Calu3 (cell line): ENCODE results near the gene PRR9. TPM values are rescaled to one million over a fixed set of nuclear protein-coding genes. Genes with fewer than 3 reads are reported as not detected.
A peak's percentile ranks its signal among the peaks of the same experiment; 100 is the strongest.

Source experiments
- BruUV-seq: library from RNA; stranded (reverse); fragments of 400-500 nt; replicated peaks from 2 replicates; lab custom pipeline; 2021; lab: Mats Ljungman, UMichigan
- CTCF ChIA-PET: fragments of 300-600 bp; sonication (Branson Sonifier 250); formaldehyde crosslinking; loops from one replicate; lab custom pipeline; 2022; ENCODE audit warnings: antibody characterized with exemption; lab: Charles Lee
- DNase-seq: peaks from one replicate; pipeline ENCODE4 v3.0.0; 2022
- H3K27ac Mint-ChIP-seq: one replicate; pipeline ENCODE4 v1.8.0; 2022; ENCODE audit warnings: mixed read lengths; ENCODE audit not compliant: unreplicated experiment
- H3K27me3 Mint-ChIP-seq: one replicate; pipeline ENCODE4 v1.8.0; 2022; ENCODE audit warnings: mixed read lengths; ENCODE audit not compliant: unreplicated experiment
- H3K36me3 Mint-ChIP-seq: one replicate; pipeline ENCODE4 v1.8.0; 2022; ENCODE audit warnings: mild to moderate bottlenecking, moderate library complexity, mixed read lengths; ENCODE audit not compliant: insufficient read depth, unreplicated experiment
- H3K4me1 Mint-ChIP-seq: one replicate; pipeline ENCODE4 v1.8.0; 2022; ENCODE audit warnings: mild to moderate bottlenecking, low read depth, mixed read lengths; ENCODE audit not compliant: unreplicated experiment
- H3K4me3 Mint-ChIP-seq: one replicate; pipeline ENCODE4 v1.8.0; 2022; ENCODE audit warnings: mild to moderate bottlenecking, low read depth, moderate library complexity, mixed read lengths; ENCODE audit not compliant: unreplicated experiment
- H3K9me3 Mint-ChIP-seq: one replicate; pipeline ENCODE4 v1.8.0; 2022; ENCODE audit warnings: low read depth, mixed read lengths; ENCODE audit not compliant: unreplicated experiment
- CTCF ChIP-seq: fragments of 200-600 bp; IDR thresholded peaks from one replicate; pipeline ENCODE4 v1.8.0; 2022; ENCODE audit warnings: antibody characterized with exemption; ENCODE audit not compliant: unreplicated experiment
- intact Hi-C: fragments of 100-400 bp; cut with micrococcal nuclease; formaldehyde crosslinking; loops from one replicate; pipeline ENCODE4 v1.10.0; 2022; ENCODE audit not compliant: unreplicated experiment
- total RNA-seq: library from RNA; stranded (reverse); gene quantifications from 2 replicates; pipeline ENCODE4 v1.2.3, GENCODE V29; 2022

PRR9 gene
- total RNA-seq, 1 experiment from 2014 or later = not detected

GRCh38 chr1:153261281-153262069 lies 44.1 kb downstream of the PRR9 start:
- Mint-ChIP-seq H3K4me3 (peak overlapping the region; percentile 35), H3K27me3 (peaks cover 89% of the 10 kb centered on the region), H3K36me3 (no peaks in the 10 kb centered on the region), H3K27ac (no peak overlapping the region), H3K4me1 (no peaks in the 10 kb centered on the region), H3K9me3 (no peaks in the 10 kb centered on the region)
- BruUV-seq = no TSS peak
- no peak for TF ChIP-seq CTCF
- DNase-seq = peak; percentile 21
- CTCF ChIA-PET = interaction anchor here (0.6 kb wide), 1 partner anchor 24 kb away, joined by 3 read pairs; no protein-coding TSS in a partner anchor
- intact Hi-C loops = no loop called here

GRCh38 chr1:153262070-153262366 lies 44.6 kb downstream of the PRR9 start:
- H3K4me1 Mint-ChIP-seq = no peaks in the 10 kb centered on the region
- no peak for DNase-seq
- no peak overlapping the region for H3K27ac Mint-ChIP-seq
- BruUV-seq = no TSS peak
- intact Hi-C loops = no loop called here
- no peaks in the 10 kb centered on the region for H3K9me3 Mint-ChIP-seq
- H3K36me3 Mint-ChIP-seq = no peaks in the 10 kb centered on the region
- peak overlapping the region; percentile 35 for H3K4me3 Mint-ChIP-seq
- no peak for TF ChIP-seq CTCF
- CTCF ChIA-PET = interaction anchor here (0.6 kb wide), 1 partner anchor 299 kb away, joined by 3 read pairs; no protein-coding TSS in a partner anchor
- peaks cover 94% of the 10 kb centered on the region for H3K27me3 Mint-ChIP-seq

- TF ChIP-seq CTCF = no peak
- intact Hi-C loops = no loop called here
- no peak overlapping the region for H3K27ac Mint-ChIP-seq
- CTCF ChIA-PET = interaction anchor here (0.6 to 1.3 kb wide), 2 partner anchors 19 to 298 kb away, joined by 3 read pairs; no protein-coding TSS in a partner anchor
- no peaks in the 10 kb centered on the region for H3K36me3 Mint-ChIP-seq
- peaks cover 97% of the 10 kb centered on the region for H3K27me3 Mint-ChIP-seq
- no peaks in the 10 kb centered on the region for H3K4me1 Mint-ChIP-seq
- H3K4me3 Mint-ChIP-seq = no peak overlapping the region
- BruUV-seq = no TSS peak
- no peak for DNase-seq
- no peaks in the 10 kb centered on the region for H3K9me3 Mint-ChIP-seq
These were observed 45.2 kb downstream of the PRR9 start for GRCh38 chr1:153262462-153263157.

- H3K36me3 Mint-ChIP-seq = no peaks in the 10 kb centered on the region
- CTCF ChIA-PET = no interaction called here
- intact Hi-C loops = no loop called here
- no peak for TF ChIP-seq CTCF
- H3K9me3 Mint-ChIP-seq = no peaks in the 10 kb centered on the region
- DNase-seq = no peak
- H3K4me1 Mint-ChIP-seq = no peaks in the 10 kb centered on the region
- no peak overlapping the region for H3K27ac Mint-ChIP-seq
- no peak overlapping the region for H3K4me3 Mint-ChIP-seq
- no TSS peak for BruUV-seq
- peaks cover 97% of the 10 kb centered on the region for H3K27me3 Mint-ChIP-seq
These were observed 48.1 kb downstream of the PRR9 start for GRCh38 chr1:153265457-153265856.

Other genes starting within 250 kb of the PRR9 start
- not detected in 2 replicates for gene SPRR4, start 246.9 kb upstream of the PRR9 start, total RNA-seq
- gene SPRR1A, start 233.5 kb upstream of the PRR9 start, total RNA-seq = not detected in 2 replicates
- 6.2 and 26.7 TPM in 2 replicates for gene SPRR3, start 215.8 kb upstream of the PRR9 start, total RNA-seq
- gene SPRR1B, start 186.4 kb upstream of the PRR9 start, total RNA-seq = 3.1 TPM in 1 of 2 replicates, not detected in the other
- not detected in 2 replicates for gene SPRR2D, start 176.5 kb upstream of the PRR9 start, total RNA-seq
- not detected in 2 replicates for gene SPRR2A, start 160.1 kb upstream of the PRR9 start, total RNA-seq
- gene SPRR2B, start 146.0 kb upstream of the PRR9 start, total RNA-seq = not detected in 2 replicates
- gene SPRR2E, start 123.1 kb upstream of the PRR9 start, total RNA-seq = not detected in 2 replicates
- not detected in 2 replicates for gene SPRR2F, start 104.1 kb upstream of the PRR9 start, total RNA-seq
- gene SPRR2G, start 66.7 kb upstream of the PRR9 start, total RNA-seq = not detected in 2 replicates
- gene LELP1, start 14.2 kb upstream of the PRR9 start, total RNA-seq = not detected in 2 replicates
- gene LORICRIN, start 42.1 kb downstream of the PRR9 start, total RNA-seq = not detected in 2 replicates
- gene PGLYRP3, start 95.4 kb downstream of the PRR9 start, total RNA-seq = not detected in 2 replicates
- 0.38 TPM in 1 of 2 replicates, not detected in the other for gene PGLYRP4, start 131.3 kb downstream of the PRR9 start, total RNA-seq
- 5.0 and 10.6 TPM in 2 replicates for gene S100A9, start 140.3 kb downstream of the PRR9 start, total RNA-seq
- not detected in 2 replicates for gene S100A12, start 158.0 kb downstream of the PRR9 start, total RNA-seq
- not detected in 2 replicates for gene S100A8, start 173.5 kb downstream of the PRR9 start, total RNA-seq
- gene S100A7A, start 198.9 kb downstream of the PRR9 start, total RNA-seq = not detected in 2 replicates
- not detected in 2 replicates for gene S100A7, start 243.1 kb downstream of the PRR9 start, total RNA-seq